Right atrium auricular region (tissue), 2 donors: ENCODE data around the gene DENR. TPM values are rescaled to one million over a fixed set of nuclear protein-coding genes. Genes with fewer than 3 reads are reported as not detected.

Experiments
- DNase-seq: peaks from one replicate; pipeline ENCODE4 v3.0.0-alpha.2; 2019; ENCODE audit warnings: low spot score
- H3K27ac ChIP-seq, 2 donors: fragments of 200-600 bp; sonication (generic); 1 replicate in 1 of 2; 2 replicates in 1 of 2; pipeline ENCODE4 v1.5.1; 2016 to 2019
- H3K27me3 ChIP-seq, 2 donors: fragments of 200-600 bp; sonication (generic); one replicate each; pipeline versions ENCODE4 v1.5.1 to v1.6.0; 2017 to 2019
- H3K36me3 ChIP-seq: fragments of 200-600 bp; sonication (generic); one replicate; pipeline ENCODE4 v1.5.1; 2016
- H3K4me1 ChIP-seq, 2 donors: fragments of 200-600 bp; sonication (generic); one replicate each; pipeline versions ENCODE4 v1.5.1 to v1.6.0; 2017 to 2019
- H3K4me3 ChIP-seq, 2 donors: fragments of 200-600 bp; sonication (generic); 1 replicate in 1 of 2; 2 replicates in 1 of 2; pipeline ENCODE4 v1.5.1; 2017 to 2019; ENCODE audit warnings: mild to moderate bottlenecking in 1 of 2, moderate library complexity in 1 of 2
- H3K9me3 ChIP-seq, 2 donors: fragments of 200-600 bp; sonication (generic); one replicate each; pipeline ENCODE4 v1.5.1; 2019
- total RNA-seq, 2 donors: library from RNA; depleted of rRNA; stranded (reverse); fragments of >200 nt; gene quantifications; one replicate each; pipeline ENCODE4 v1.1.0, GENCODE V29; 2016
- TF ChIP-seq, protein P1 (sequence below), 2 donors: fragments of 200-600 bp; sonication (generic); IDR thresholded peaks; one replicate each; pipeline ENCODE4 v1.5.1; 2019; ENCODE audit warnings: antibody characterized with exemption in 2 of 2

DENR gene
- total RNA-seq, 2 donors from 2014 or later: 14.7 to 16.1 TPM

DNA sequence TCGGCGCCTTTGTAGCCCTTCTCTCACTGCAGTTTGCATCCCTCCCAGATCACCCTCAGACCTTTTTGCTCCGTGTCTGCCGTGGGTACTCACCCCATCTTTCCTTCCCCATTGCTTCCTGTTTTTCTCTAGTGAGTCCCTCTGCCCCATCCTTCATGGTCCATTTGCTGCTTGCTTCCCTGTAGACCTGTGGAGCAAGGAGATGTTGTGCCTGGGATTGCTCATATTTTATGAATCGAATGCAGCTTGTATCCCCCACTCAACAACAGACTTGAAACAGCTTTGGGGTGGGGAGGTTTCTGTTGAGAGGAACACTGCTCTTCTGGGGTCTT, 661 bp downstream of the DENR start:
- Histone ChIP-seq H3K27me3 (no peaks in the 10 kb centered on the region), H3K27ac (peak overlapping the region; percentile 79 to 83)

DNA sequence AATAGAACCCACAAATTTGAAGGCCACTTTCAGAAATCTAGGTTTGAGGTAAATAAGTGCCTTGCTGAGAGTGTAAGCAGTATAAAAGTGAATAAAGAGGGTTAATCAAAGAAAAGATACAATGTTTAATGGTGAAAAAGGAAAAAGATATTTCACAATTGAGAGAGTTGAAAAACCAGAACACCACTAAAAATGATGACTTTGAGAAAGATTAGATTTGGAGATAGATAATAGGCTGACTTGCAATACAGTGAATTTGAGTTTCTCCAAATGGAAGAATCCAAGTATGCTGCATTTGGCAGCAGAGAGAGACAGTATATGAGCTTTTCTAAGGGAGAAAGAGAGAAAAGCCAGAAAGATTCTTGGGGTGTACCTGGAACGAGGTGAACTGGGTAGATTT, 2.2 kb downstream of the DENR start:
- no peak overlapping the region for H3K4me3 ChIP-seq
- no peaks in the 10 kb centered on the region for H3K9me3 ChIP-seq
- TF ChIP-seq, protein P1, sequence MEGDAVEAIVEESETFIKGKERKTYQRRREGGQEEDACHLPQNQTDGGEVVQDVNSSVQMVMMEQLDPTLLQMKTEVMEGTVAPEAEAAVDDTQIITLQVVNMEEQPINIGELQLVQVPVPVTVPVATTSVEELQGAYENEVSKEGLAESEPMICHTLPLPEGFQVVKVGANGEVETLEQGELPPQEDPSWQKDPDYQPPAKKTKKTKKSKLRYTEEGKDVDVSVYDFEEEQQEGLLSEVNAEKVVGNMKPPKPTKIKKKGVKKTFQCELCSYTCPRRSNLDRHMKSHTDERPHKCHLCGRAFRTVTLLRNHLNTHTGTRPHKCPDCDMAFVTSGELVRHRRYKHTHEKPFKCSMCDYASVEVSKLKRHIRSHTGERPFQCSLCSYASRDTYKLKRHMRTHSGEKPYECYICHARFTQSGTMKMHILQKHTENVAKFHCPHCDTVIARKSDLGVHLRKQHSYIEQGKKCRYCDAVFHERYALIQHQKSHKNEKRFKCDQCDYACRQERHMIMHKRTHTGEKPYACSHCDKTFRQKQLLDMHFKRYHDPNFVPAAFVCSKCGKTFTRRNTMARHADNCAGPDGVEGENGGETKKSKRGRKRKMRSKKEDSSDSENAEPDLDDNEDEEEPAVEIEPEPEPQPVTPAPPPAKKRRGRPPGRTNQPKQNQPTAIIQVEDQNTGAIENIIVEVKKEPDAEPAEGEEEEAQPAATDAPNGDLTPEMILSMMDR (IDR thresholded peaks at IDR 0.05): no peak
- no peak for DNase-seq
- peaks cover 44% of the 10 kb centered on the region for H3K36me3 ChIP-seq
- no peaks in the 10 kb centered on the region for H3K27me3 ChIP-seq
- no peak overlapping the region for H3K27ac ChIP-seq
- H3K4me1 ChIP-seq: peaks cover 0 to 17% of the 10 kb centered on the region in 2 donors

More for the DNA sequence above, 661 bp downstream of the DENR start:
- TF ChIP-seq, protein P1 (IDR thresholded peaks at IDR 0.05): no peak
- Histone ChIP-seq H3K9me3 (no peaks in the 10 kb centered on the region), H3K4me1 (peaks cover 0 to 17% of the 10 kb centered on the region in 2 donors), H3K4me3 (peak overlapping the region; percentile 85 to 91), H3K36me3 (peaks cover 34% of the 10 kb centered on the region)
- no peak for DNase-seq

DNA sequence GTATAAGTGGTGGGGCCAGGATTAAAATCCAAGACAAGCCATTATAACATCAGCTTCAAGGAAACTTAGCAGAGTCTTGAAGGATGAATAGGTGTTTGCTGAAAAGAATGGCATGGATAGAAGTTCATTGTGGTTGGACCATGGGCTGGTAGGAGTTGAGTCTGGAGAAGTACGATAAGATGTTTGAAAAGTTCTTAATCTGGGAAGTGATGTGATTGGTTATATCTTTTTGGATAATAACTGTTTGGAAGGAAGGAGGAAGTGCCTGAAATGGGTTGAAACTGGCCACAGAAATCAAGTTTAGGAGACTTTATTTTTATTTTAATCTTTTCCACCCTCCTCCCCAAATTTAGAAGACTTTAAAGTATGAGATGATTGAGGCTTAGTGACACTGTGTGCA, 4.9 kb downstream of the DENR start:
- DNase-seq: no peak
- peaks cover 0 to 14% of the 10 kb centered on the region in 2 donors for H3K4me1 ChIP-seq
- H3K4me3 ChIP-seq: no peak overlapping the region
- H3K9me3 ChIP-seq: no peaks in the 10 kb centered on the region
- H3K36me3 ChIP-seq: peaks cover 50% of the 10 kb centered on the region
- no peaks in the 10 kb centered on the region for H3K27me3 ChIP-seq
- TF ChIP-seq, protein P1 (IDR thresholded peaks at IDR 0.05): no peak
- no peak overlapping the region for H3K27ac ChIP-seq

DNA sequence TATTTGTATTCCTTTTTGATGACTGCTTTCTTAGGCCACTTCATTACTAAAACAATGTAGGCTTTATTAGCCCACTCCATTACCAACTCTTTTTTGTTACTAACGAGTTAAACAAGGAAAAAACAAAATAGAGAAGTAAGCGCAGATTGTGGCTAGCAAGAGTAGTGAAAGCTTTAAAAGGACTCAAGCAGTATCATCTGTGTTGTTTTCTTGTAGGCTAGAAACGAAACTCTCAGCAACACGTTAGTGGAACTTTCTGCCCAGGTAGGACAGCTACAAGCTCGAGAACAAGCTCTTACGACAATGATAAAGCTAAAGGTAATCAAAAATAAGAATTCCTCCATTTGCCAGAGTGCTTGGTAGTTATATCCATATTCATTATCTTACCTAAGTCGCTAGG, 32.9 kb downstream of the DENR start:
- no peak for DNase-seq
- H3K9me3 ChIP-seq: no peaks in the 10 kb centered on the region
- H3K4me3 ChIP-seq: no peak overlapping the region
- TF ChIP-seq, protein P1 (IDR thresholded peaks at IDR 0.05): no peak
- H3K36me3 ChIP-seq: no peaks in the 10 kb centered on the region
- no peak overlapping the region for H3K27ac ChIP-seq
- H3K4me1 ChIP-seq: no peaks in the 10 kb centered on the region
- no peaks in the 10 kb centered on the region for H3K27me3 ChIP-seq

DNA sequence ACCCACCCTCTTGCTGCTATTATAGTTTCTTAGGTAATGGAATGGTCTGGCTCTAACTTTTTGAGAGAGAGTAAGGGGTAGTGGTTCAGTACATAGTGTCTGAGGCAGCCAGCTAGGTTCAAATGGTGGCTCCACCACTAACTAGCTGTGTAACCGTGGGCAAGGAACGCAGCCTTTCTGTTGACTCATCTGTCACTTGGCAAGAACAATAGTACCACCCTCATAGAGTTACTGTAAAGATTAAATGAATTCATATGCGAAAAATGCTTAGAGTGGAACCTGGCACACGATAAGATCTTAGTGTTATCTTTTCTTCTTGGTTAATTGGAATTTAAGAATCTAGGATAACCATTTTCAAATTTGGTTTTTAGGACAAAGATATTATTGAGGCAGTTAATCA, 35.8 kb downstream of the DENR start:
- Histone ChIP-seq H3K36me3 (no peaks in the 10 kb centered on the region), H3K4me1 (no peaks in the 10 kb centered on the region), H3K9me3 (no peaks in the 10 kb centered on the region), H3K27ac (no peak overlapping the region), H3K27me3 (no peaks in the 10 kb centered on the region), H3K4me3 (no peak overlapping the region)
- DNase-seq: no peak
- TF ChIP-seq, protein P1 (IDR thresholded peaks at IDR 0.05): no peak

DNA sequence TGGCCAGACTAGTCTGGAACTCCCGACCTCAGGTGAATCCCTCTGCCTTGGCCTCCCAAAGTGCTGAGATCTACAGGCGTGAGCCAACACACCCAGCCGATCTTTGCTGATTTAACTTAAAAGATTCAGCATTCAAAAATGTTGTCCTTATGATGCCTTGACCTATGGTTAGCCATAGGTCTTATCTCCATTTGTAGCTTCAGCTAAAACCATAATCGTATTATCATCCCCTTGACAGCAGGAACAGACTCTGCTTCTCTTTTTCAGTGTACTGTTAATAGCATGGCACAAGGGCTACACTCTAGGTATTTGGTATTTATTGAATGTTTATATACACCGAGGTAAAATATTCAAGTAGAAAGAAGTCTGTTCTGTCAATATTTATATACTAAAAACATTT, 37.0 kb downstream of the DENR start:
- TF ChIP-seq, protein P1 (IDR thresholded peaks at IDR 0.05): no peak
- no peaks in the 10 kb centered on the region for H3K9me3 ChIP-seq
- H3K27me3 ChIP-seq: no peaks in the 10 kb centered on the region

More for the DNA sequence above, 37.0 kb downstream of the DENR start:
- H3K4me1 ChIP-seq: no peaks in the 10 kb centered on the region
- no peak overlapping the region for H3K4me3 ChIP-seq
- no peaks in the 10 kb centered on the region for H3K36me3 ChIP-seq
- no peak overlapping the region for H3K27ac ChIP-seq
- no peak for DNase-seq
